Neural crest cell (in vitro differentiated cells): Measurements from ENCODE around the gene ZBTB8OS. TPM values are rescaled to one million over a fixed set of nuclear protein-coding genes. Genes with fewer than 3 reads are reported as not detected.
"Not testable (repeated sequence)": the region's sequence is repeated elsewhere in the genome, so short reads cannot be mapped to it uniquely, and the experiment has no call there.

Experiments used
- DNase-seq: peaks from one replicate; pipeline ENCODE4 v3.0.0; 2021; ENCODE audit warnings: low read depth, mixed read lengths, low spot score
- H3K27ac Mint-ChIP-seq: one replicate; pipeline ENCODE4 v1.8.0; 2021; ENCODE audit warnings: mild to moderate bottlenecking, mixed read lengths; ENCODE audit not compliant: unreplicated experiment
- H3K27me3 Mint-ChIP-seq: 2 replicates; pipeline ENCODE4 v1.8.0; 2021; ENCODE audit warnings: low read depth, mild to moderate bottlenecking, mixed read lengths
- H3K36me3 Mint-ChIP-seq: 2 replicates; pipeline ENCODE4 v1.8.0; 2021; ENCODE audit warnings: low read depth, mild to moderate bottlenecking, mixed read lengths
- H3K4me1 Mint-ChIP-seq: 2 replicates; pipeline ENCODE4 v1.8.0; 2021; ENCODE audit warnings: mixed read lengths
- H3K4me3 Mint-ChIP-seq: one replicate; pipeline ENCODE4 v1.8.0; 2021; ENCODE audit warnings: mild to moderate bottlenecking, mixed read lengths
- H3K9me3 Mint-ChIP-seq: 2 replicates; pipeline ENCODE4 v1.8.0; 2021; ENCODE audit warnings: mixed read lengths
- CTCF ChIP-seq: fragments of 200-600 bp; sonication (generic); conservative IDR thresholded peaks from 2 replicates; pipeline ENCODE4 v1.5.0; 2021; ENCODE audit warnings: antibody characterized with exemption, mild to moderate bottlenecking
- total RNA-seq: library from RNA; stranded (reverse); gene quantifications from 2 replicates; pipeline ENCODE4 v1.2.1, GENCODE V29; 2021

ZBTB8OS gene
- total RNA-seq, 1 donor from 2014 or later, result 49.1 TPM

GRCh38 chr1:32647308-32648134, 2.8 kb downstream of the ZBTB8OS start:
- no peak overlapping the region for H3K27ac Mint-ChIP-seq
- TF ChIP-seq CTCF, result no peak
- peak overlapping the region; percentile 87 for H3K4me3 Mint-ChIP-seq
- no peak for DNase-seq
- H3K36me3 Mint-ChIP-seq, result no peaks in the 10 kb centered on the region
- H3K27me3 Mint-ChIP-seq, result no peaks in the 10 kb centered on the region
- peaks cover 31% of the 10 kb centered on the region for H3K4me1 Mint-ChIP-seq
- H3K9me3 Mint-ChIP-seq, result no peaks in the 10 kb centered on the region

GRCh38 chr1:32644426-32644825, 5.9 kb downstream of the ZBTB8OS start:
- Mint-ChIP-seq H3K27ac (no peak overlapping the region), H3K27me3 (no peaks in the 10 kb centered on the region), H3K9me3 (no peaks in the 10 kb centered on the region), H3K4me1 (peaks cover 21% of the 10 kb centered on the region), H3K36me3 (no peaks in the 10 kb centered on the region), H3K4me3 (no peak overlapping the region)
- no peak for DNase-seq
- no peak for TF ChIP-seq CTCF

GRCh38 chr1:32642292-32642827, 8.0 kb downstream of the ZBTB8OS start:
- not testable (repeated sequence) for H3K9me3 Mint-ChIP-seq, DNase-seq, H3K27ac Mint-ChIP-seq, H3K36me3 Mint-ChIP-seq, H3K4me3 Mint-ChIP-seq, H3K27me3 Mint-ChIP-seq
- peaks cover 11% of the 10 kb centered on the region for H3K4me1 Mint-ChIP-seq

- Mint-ChIP-seq H3K4me1 (peaks cover 29% of the 10 kb centered on the region), H3K4me3 (no peak overlapping the region), H3K36me3 (peaks cover 8% of the 10 kb centered on the region), H3K9me3 (no peaks in the 10 kb centered on the region), H3K27me3 (no peaks in the 10 kb centered on the region), H3K27ac (no peak overlapping the region)
- DNase-seq, result no peak
- TF ChIP-seq CTCF, result no peak
Measured at GRCh38 chr1:32639489-32640075, 10.8 kb downstream of the ZBTB8OS start.

GRCh38 chr1:32636914-32637645, 13.3 kb downstream of the ZBTB8OS start:
- Mint-ChIP-seq H3K27ac (peak overlapping the region; percentile 91), H3K4me3 (peak overlapping the region; percentile 29), H3K36me3 (peaks cover 8% of the 10 kb centered on the region), H3K4me1 (peaks cover 24% of the 10 kb centered on the region), H3K9me3 (no peaks in the 10 kb centered on the region), H3K27me3 (no peaks in the 10 kb centered on the region)
- DNase-seq, result no peak
- TF ChIP-seq CTCF, result no peak
